DMS153 treated with DMSO at 0.1 percent for 48 hours (cell line): ENCODE results near the gene PPA2.

Experiments used
- DNase-seq: peaks from one replicate; lab custom pipeline; 2025; ENCODE audit not compliant: unreplicated experiment; lab: John Stamatoyannopoulos, UW

The PPA2 gene

GRCh38 chr4:105327222-105327621, 146.6 kb downstream of the PPA2 start:
- no peak for DNase-seq
